ENCODE results near the gene RFNG. TPM values are rescaled to one million over a fixed set of nuclear protein-coding genes. Genes with fewer than 3 reads are reported as not detected.

RFNG gene
- total RNA-seq, 1 experiment from 2014 or later: 40.4 TPM

- no peaks in the 10 kb centered on the region for H3K36me3 ChIP-seq (ENCODE audit: low read depth)
- H3F3A ChIP-seq (ENCODE audit: insufficient read depth, low read depth): no peaks in the 10 kb centered on the region; the same call in 1 of the 2 replicates
- no peaks in the 10 kb centered on the region for H3K4me1 ChIP-seq (replicated peaks; ENCODE audit: insufficient read depth)
- TF ChIP-seq EZH2 (IDR thresholded peaks at IDR 0.05; ENCODE audit: low read depth): no peak
- TF ChIP-seq CTCF (conservative IDR thresholded peaks at IDR 0.05): no peak
- CTCF ChIA-PET: interaction anchor here (0.6 kb wide), 1 partner anchor 17 kb away, joined by 3 read pairs; no protein-coding TSS in a partner anchor
- H3K4me3 ChIP-seq: no peak overlapping the region
- H3K9me3 ChIP-seq (ENCODE audit: insufficient read depth, low read depth): no peaks in the 10 kb centered on the region
- POLR2A ChIA-PET (ENCODE audit: unreplicated experiment): interaction anchor here (0.6 kb wide), 1 partner anchor 372 kb away, joined by 3 read pairs; no protein-coding TSS in a partner anchor
- peaks cover 12% of the 10 kb centered on the region for H4K20me1 ChIP-seq (ENCODE audit: insufficient read depth)
- no peak overlapping the region for H3K4me2 ChIP-seq
- H3K79me2 ChIP-seq (ENCODE audit: low read depth): no peaks in the 10 kb centered on the region
- no TSS peak for BruUV-seq (replicated peaks)
- no peak for DNase-seq
- H3K27me3 ChIP-seq (ENCODE audit: insufficient read depth, low read depth): no peaks in the 10 kb centered on the region
- intact Hi-C loops (cut with micrococcal nuclease; ENCODE audit: unreplicated experiment): no loop called here
- no peaks in the 10 kb centered on the region for H3K9me2 ChIP-seq (ENCODE audit: insufficient read depth)
- no peak overlapping the region for H2AFZ ChIP-seq
- H3K27ac ChIP-seq: no peak overlapping the region
These were observed 34.5 kb upstream of the RFNG start for GRCh38 chr17:82085931-82086764.

GRCh38 chr17:82085031-82085861, 33.6 kb upstream of the RFNG start:
- CTCF ChIA-PET: interaction anchor here (0.6 kb wide), 1 partner anchor 11 kb away, joined by 3 read pairs; no protein-coding TSS in a partner anchor
- H3K4me1 ChIP-seq (replicated peaks; ENCODE audit: insufficient read depth): no peaks in the 10 kb centered on the region

More at GRCh38 chr17:82085031-82085861, 33.6 kb upstream of the RFNG start:
- Histone ChIP-seq H3K79me2 (ENCODE audit: low read depth) (no peaks in the 10 kb centered on the region), H3K4me3 (no peak overlapping the region), H3K9me3 (ENCODE audit: insufficient read depth, low read depth) (no peaks in the 10 kb centered on the region), H3K9me2 (ENCODE audit: insufficient read depth) (no peaks in the 10 kb centered on the region), H3F3A (ENCODE audit: insufficient read depth, low read depth) (peaks cover 2% of the 10 kb centered on the region; the same call in 1 of the 2 replicates), H3K27ac (no peak overlapping the region), H3K27me3 (ENCODE audit: insufficient read depth, low read depth) (no peaks in the 10 kb centered on the region), H3K36me3 (ENCODE audit: low read depth) (no peaks in the 10 kb centered on the region), H3K4me2 (no peak overlapping the region), H4K20me1 (ENCODE audit: insufficient read depth) (peaks cover 15% of the 10 kb centered on the region), H2AFZ (no peak overlapping the region)
- no peak for DNase-seq
- intact Hi-C loops (cut with micrococcal nuclease; ENCODE audit: unreplicated experiment): no loop called here
- POLR2A ChIA-PET (ENCODE audit: unreplicated experiment): no interaction called here
- TF ChIP-seq EZH2 (IDR thresholded peaks at IDR 0.05; ENCODE audit: low read depth) (no peak), CTCF (conservative IDR thresholded peaks at IDR 0.05) (no peak)
- BruUV-seq (replicated peaks): no TSS peak

Measured in PC-9 (cell line).